Neural progenitor cell (in vitro differentiated cells): ENCODE results near the gene CCDC112.

Experiments used
- CTCF ChIP-seq: fragments of 200-600 bp; sonication (generic); IDR thresholded peaks from 2 replicates; pipeline ENCODE4 v1.5.1; 2017; ENCODE audit warnings: antibody characterized with exemption, mild to moderate bottlenecking
- EZH2 ChIP-seq: fragments of 200-600 bp; sonication (generic); IDR thresholded peaks from 2 replicates; pipeline ENCODE4 v1.6.1; 2017; ENCODE audit warnings: antibody characterized with exemption, mild to moderate bottlenecking, moderate library complexity
- EZH2phosphoT487 ChIP-seq: fragments of 200-600 bp; sonication (generic); IDR thresholded peaks from 2 replicates; pipeline ENCODE4 v1.6.1; 2017; ENCODE audit warnings: antibody characterized with exemption

GRCh38 chr5:115345344-115345743 lies 48.9 kb upstream of the CCDC112 start:
- no peak for TF ChIP-seq CTCF
- no peak for TF ChIP-seq EZH2
- TF ChIP-seq EZH2phosphoT487, result no peak
